ENCODE measurements around the gene SUMF1.
"Not testable (repeated sequence)": the region's sequence is repeated elsewhere in the genome, so short reads cannot be mapped to it uniquely, and the experiment has no call there.

The SUMF1 gene

DNA sequence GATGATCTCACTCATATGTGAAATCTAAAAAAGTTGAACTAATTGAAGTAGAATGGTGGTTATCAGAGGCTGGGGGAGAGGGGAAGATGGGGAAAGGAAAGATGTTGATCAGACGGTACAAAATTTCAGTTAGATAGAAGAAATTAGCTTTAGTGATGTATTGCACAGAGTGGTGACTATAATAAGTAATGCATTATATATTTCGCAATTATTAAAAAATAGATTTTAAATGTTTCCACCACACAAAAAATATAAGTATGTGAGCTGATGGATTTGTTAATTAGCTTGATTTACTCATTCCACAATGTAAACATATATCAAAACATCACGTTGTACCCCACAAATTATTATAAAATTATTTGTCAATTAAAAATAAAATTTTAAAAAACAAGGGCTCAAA is 8.1 kb downstream of the SUMF1 start:
- DNase-seq: no peak

DNA sequence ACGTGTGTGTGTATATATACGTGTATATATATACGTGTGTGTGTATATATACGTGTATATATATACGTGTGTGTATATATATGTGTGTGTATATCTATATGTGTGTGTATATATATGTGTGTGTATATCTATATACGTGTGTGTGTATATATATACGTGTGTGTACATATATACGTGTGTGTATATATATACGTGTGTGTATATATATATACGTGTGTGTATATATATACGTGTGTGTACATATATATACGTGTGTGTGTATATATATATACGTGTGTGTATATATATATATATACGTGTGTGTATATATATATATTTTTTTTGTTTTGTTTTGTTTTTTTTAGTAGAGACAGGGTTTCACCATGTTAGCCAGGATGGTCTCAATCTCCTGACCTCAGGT is 10.3 kb downstream of the SUMF1 start:
- DNase-seq: not testable (repeated sequence)

DNA sequence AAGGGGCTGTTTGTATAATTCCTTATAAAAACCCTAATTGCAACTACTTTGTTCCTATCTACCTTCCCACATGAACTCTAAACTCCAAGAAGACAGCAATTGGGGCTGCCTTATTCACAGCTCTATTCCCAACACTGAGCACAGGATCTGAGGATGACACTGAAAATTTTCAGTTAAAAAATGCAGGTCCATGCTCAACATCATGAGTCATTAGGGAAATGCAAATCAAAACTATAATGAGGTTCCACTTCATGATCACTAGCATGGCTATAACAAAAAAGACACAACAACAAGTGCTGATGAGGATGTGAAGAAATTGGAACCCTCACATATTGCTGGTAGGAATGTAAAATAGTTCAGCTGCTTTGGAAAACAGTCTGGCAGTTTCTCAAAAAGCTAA is 12.9 kb downstream of the SUMF1 start:
- no peak for DNase-seq

DNA sequence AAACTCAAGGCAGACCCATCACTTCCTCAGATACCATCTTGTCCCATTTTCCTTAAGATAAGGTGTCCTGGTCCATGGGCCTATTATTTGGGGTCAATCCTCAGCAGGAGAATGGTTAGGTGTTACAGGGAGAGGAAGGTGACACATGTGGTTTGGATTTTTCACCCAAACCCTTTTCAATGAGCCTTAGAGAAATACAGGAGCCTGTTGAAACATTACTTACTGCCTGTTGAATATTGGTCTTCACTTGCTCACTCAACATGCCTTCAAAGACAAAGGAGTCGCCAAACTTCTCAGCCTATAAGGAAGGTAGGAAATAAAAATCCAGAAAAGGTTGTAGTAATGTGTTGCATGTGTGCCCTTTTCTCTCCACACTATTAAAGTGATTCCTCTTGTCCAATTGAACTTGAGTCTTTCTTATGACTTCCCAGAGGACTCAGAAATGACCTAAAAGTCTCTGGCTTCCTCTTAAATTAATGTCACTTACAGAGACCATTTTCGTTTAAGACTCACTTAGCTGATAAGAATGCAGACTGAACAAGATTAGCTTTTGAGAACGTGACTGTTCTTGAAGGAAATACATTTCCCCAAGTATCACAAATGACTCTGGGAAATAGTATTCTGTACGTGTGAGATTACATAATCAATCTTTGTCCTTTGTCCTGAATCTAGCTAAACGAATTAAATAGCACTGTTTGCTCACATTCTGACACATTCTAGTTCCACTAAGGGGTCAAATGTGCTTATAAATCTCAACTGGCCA is 17.8 kb downstream of the SUMF1 start:
- no peak for DNase-seq

DNA sequence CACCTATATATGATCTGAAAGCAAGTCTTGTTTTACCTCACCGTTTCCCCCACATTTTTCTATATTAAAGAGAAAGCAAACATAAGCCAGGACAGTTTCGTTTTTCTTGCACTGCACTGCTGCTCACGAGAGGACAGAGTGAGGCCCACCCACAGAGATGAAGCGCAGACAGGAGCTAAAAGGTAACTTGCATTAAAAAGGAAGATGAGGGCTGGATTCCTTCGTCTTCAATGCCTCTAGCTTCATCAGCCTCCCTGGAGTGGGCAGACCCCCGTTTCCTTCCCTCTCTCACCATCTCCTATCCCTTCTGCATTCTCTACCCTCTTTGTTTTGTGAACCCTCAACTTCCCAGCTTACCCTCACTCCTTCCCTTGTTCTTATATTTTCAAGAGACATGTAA is 18.9 kb downstream of the SUMF1 start:
- DNase-seq: no peak

DNA sequence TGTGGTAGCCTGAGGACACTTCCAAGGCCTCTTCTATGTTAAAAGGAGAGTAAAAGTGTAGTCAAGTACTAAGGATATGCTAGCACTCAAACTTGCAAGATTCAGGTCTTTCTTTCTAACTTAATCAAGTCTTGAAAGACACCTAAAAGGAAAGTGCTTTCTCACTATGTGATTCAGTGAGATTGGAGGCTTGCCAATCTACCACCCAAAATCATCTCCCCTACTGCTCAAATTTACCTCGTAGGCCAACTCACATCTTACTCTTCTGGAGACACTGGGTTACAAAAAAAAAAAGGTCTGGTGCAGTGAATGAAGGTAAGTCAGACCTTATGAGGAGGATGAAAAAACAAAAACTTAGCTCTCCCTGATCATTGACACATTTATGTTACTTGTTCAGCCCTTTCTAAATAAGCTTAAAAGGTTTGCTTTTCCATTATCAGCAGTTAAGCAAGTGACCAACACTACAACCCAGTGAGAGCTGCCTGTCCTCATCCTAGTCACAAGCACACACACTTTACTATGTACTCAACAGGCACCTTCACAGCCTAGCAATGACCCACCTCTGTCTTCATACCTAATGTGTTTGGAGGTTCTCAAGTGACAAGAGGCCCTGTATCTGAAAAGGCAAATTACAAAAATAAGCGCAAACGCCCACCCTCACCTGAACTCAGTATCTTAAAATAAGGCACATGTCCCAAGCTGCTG is 19.6 kb downstream of the SUMF1 start:
- DNase-seq: no peak

DNA sequence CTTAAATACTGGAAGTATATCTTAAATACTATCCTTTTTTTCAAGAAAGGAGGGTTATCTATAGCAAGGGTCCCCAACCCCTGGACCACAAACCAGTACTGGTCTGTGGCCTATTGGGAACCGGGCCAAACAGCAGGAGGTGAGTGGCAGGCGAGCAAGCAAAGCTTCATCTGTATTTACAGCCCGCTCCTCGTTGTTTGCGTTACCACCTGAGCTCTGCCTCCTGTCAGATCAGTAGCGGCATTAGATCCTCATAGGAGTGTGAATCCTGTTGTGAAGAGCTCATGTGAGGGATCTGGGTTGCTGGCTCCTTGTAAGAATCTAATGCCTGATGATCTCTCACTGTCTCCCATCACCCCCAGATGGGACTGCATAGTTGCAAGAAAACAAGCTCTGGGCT is 26.1 kb downstream of the SUMF1 start:
- no peak for DNase-seq

DNA sequence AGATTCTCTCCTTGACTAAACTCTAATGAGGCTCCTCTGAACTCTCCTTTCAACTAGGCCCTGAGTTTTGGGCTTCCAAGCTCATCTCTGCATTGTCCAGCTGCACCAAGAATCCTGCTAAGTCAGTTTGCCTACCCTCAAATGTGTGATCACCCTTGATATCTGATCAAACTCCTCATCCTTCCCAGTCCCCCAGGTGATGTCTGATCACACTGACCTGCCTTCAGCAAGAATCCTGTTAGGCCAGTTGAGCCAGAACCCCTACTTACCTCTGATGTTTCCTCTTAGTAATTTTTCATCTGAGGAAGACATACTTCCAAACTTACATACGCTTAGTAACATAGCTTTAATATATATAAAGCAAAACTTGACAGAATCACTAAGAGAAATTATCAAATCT is 28.8 kb downstream of the SUMF1 start:
- DNase-seq: no peak

DNA sequence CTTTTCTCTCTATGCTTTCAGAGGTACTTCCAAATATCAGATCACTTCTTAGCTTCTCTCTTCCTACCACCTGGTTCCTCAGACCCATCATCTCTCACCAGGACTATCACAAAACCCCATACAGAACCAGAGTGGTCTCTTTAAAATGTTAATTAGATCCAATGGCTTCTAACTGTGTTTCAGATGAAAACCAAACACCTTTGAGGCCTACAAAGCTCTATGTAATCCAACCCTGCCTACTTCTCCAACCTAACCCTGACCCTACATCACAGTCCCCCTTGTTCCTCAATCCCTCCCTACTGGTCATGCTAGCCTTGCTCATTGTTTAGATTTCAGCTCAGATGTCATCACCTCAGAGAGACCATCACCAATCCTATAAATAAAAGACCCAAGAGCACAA is 34.8 kb downstream of the SUMF1 start:
- no peak for DNase-seq

DNA sequence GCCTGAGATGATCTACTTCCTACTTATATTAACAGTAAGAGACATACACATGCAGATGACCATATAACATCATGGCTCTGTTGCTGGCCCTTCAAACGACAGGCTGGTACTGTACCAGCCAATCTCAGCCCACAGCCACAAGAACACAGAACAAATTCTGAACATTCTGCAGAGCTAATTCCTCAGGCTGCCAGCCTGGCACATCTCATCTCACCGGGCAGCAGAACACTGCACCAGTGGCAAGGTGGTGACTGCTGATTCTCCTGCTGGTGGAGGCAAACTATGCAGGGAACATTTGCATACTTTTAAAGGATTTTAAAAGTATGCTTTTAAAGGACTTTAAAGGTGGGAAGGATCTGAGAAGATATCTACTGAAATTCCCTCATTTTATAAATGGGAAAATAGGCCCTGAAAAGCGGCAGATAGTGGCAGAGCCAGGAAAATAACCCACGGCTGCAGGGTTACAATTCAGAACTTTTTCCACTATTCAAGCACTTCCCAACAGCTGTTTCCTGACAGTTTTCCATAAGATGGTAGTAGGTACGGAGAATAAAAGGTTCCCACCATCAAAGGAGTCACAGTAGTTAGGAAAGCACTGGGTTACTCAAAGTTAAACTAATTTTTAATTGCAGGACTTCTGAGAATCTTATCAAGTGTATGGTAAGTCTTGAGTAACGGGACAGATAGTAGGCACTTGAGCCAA is 37.3 kb downstream of the SUMF1 start:
- no peak for DNase-seq

DNA sequence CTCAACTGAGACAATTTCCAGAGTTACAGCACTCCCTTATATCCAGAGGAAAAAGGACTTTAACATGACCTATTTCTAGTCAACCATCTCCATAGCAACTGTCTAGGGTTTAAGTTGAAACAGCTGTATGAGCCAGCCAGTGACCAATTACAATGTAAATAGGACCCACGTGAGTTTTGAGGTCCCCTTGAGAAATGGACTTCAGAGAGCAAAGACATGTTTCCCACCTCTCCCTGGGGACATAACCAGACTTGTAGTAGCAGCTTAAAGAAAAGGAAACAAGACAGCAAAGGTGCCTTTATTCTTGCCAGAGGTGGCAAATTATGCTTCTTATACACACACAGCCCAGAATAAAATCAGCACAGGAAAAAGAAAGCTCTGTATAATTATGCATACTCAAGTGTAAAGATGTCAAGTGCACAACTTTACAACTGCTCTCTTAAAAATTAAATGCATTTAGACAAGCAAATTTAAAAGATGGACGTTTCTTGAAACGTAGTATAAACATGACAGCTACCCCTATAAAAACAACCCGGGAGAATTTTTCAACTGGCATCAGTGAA is 40.2 kb downstream of the SUMF1 start:
- no peak for DNase-seq

DNA sequence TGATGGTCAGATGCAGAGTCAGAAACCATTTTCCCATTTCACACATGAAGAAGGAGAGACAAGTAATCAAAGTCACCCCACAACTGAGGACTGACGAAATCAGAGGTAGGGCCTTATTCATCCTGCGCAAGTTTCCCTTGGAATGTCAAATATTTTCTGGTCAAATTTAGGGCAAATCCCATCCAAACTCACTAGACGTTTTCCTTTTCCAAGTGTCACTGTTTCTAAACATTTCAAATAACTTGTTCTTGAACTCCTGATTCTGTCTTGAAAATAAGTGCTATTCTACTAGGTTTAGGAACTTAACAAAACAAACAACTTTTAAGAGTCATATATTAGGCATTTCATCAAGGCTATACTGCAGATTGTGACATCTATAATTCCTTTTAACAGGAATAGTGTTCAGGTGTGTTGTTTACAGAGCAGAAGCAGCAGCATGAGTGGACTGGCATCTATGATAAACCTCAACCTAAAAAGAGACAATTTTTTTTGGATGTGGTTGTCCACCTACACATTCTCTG is 40.7 kb downstream of the SUMF1 start:
- no peak for DNase-seq

DNA sequence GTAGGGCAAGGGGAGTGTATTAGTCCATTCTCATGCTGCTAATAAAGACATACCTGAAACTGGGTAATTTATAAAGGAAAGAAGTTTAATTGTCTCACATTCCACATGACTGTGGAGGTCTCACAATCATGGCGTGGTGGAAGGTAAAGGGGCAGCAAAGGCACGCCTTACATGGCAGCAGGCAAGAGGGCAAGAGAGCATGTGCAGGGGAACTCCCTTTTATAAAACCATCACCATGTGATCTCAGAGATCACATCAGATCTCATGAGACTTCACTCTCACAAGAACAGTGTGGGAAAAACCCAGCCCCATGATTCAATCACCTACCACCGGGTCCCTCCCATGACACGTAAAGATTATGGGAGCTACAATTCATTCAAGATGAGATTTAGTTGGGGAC is 41.4 kb downstream of the SUMF1 start:
- no peak for DNase-seq

DNA sequence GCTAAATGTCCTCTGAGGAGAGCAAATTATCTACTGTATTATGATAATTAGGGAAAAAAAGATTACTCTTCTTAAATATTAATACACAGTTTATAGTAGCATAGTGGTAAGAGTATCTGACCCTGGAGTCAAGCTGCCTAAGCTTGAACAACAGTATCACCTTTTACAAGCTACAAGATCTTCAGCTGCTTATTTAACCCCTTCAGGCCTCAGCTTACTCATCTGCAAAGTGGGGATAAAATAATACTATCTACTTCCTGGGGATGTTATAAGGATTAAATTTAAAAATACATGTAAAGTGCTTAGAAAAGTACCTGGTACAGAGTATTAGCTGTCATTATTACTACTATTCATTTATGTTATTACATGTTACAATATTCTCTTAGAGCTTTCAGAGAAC is 42.0 kb downstream of the SUMF1 start:
- no peak for DNase-seq

DNA sequence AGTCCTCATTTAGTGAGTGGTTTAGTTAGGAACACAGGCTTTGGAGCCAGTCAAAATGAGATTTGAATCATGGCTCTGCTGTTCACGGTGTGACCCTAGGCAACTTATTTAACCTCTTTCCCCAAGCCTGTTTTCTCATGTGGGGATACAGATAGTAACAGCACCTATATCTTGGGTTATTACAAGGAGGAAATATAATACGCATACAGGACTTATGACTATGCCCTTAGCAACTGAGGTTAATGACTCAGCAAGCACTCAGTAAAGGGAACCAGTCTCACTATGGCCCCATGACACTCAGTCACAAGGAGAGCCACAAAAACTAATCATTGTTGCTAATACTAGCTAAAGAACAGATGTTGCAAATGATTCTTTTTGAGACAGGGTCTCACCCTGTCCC is 45.9 kb downstream of the SUMF1 start:
- DNase-seq: no peak

DNA sequence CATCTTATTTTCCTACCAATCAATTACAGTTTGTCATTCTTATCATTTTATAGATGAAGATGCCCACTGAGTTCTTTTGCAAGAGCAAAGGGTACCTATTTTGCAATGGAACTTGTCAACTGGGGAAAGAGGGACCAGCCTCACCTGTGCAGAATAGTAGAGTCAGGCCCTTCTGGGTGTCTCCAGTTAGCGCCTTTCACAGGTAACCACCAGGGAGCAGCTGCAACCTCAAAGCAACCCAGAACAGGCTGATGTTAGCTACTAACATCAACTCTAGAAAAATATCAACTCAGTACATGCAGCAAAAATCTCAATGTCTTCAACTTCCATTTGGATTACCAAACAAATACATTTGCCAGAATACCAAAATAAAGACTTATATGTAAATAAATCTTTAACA is 47.1 kb downstream of the SUMF1 start:
- no peak for DNase-seq

DNA sequence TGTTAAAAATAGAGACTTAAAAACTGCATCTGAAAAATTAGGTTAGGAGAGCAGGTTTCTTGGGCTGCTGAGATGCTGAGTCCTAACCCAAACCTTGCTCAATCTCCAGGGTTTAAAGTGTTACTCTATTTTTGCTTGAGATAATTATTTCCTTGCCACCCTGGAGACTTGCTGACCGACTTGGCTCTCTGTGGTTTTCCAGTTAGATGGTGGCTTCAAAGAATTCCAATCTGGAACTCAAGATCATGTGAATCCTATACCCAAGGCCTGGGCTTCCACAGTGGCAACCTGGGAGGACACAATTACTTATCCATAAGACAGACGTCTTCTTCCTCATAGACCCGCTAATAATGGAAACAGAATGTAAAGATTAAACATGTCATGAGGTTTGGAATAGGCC is 47.7 kb downstream of the SUMF1 start:
- no peak for DNase-seq

DNA sequence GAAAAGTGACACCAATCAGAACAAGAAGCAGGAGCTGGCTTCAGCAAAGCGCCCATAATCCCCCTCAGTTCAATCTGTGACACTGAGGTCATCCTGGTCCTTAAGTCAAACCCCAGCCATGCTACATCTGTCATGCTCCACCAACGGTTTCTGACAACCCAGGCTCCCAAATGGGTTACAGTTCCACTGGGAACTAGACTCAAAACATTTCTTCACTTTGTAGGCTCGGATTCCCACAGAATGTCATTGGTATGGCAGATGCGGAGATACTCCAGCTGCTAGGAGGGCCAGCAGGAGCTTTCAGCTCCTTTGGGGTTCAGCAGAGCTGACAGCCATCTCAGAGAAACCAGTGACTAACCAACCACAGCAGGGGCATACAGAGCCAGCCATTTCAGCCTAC is 48.9 kb downstream of the SUMF1 start:
- no peak for DNase-seq

DNA sequence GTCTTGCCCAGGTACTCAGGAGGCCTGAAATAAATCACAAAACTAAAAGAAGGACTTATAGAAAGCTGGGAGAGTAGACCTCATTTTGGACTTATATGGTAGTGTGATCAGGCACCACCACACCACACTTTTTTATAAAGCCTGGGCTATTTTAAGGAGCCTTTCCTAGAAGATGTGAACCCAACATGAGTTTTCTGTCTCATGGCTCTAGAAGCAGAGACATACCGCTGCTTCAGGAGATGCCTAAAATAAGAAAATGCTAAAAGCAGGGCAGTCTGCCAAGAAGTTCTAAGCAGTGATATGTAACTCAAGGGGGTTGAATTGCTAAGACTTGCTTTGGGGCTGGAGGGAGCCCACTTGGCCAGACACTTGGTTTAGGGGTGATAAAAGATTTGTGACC is 49.6 kb downstream of the SUMF1 start:
- no peak for DNase-seq

DNA sequence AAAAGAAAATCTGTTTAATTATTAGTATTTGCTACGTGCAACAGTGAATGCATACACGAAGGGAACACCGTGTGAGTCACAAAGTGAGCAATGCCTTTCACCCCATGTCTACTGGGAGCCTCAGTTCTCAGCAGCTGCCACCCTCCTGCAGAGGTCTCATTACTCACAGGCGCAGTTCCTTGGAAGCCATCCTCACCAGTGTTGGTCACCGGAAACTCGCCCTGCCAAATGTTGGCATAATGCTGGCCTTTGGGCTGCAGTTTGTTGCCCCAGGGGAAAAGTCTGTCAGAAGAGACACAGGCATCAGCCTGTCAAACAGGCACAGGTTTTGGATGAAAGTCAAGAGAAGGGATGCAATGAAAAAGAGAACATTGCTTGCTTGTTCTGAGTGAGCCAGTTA is 50.1 kb downstream of the SUMF1 start:
- DNase-seq: no peak

DNA sequence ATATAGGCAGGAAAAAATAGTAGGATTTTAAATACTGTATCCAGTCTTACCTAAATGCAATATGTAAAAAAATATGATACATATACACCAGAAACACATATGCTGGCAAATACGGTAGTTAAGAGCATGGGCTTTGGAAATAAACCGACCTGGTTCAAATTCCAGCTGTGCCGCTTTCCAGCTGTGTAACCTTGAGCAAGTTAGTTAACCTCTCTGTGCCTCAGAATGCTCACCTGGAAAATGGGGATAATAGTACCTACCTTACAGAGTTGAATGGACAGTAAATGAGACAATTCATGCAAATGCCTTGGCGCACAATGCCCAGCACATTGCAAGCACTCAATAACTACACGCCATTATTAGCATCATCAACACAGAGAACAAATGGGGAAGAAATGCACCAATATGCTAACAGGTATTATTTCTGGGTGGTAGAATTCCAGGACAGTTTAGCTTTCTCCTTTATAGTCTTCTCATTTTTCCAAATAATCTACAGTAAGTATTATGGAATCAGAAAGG is 50.6 kb downstream of the SUMF1 start:
- DNase-seq: no peak

DNA sequence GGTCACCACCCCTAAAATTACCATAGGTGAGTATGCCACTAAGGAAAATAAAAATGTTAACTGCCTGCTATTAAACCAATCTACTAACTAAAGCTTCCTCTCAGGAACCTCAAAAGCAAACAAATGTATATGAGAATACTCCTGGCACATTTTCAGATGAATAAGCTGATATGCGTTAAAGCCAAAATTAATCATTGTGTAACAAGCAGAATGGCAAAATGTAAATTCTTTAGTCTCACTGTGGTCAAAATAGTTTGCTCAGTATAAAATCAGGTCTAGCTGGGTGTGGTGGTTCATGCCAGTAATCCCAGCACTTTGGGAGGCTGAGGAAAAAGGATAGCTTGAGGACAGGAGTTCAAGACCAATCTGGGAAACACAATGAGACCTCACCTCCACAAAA is 53.6 kb downstream of the SUMF1 start:
- no peak for DNase-seq

DNA sequence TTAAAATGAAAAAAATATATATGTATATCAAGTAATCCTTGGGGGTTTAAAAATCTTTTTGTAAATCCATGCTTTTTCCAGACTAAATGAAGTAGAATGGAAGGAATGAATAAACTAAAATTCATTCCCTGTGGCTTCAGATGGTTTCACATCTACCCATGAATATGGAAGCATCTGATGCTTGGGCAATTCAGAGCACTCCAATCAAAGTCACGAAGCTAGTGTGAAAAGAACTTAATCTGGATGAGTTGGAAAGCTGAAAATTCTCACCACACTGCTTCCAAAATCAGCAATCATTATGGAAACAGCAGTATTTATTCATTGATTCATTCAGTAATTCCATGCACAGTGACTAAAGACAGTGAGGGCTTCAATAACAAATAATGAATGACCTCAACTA is 55.2 kb downstream of the SUMF1 start:
- no peak for DNase-seq
